Natural killer cell (primary cell): ENCODE measurements around the gene BCL3. TPM values are rescaled to one million over a fixed set of nuclear protein-coding genes. Genes with fewer than 3 reads are reported as not detected.

ENCODE experiments used
- ATAC-seq, 3 donors: fragments of 150-1000 bp in 2 of 3; fragments of 200-7000 bp in 1 of 3; cut with Tn5 transposase; 1 replicate in 1 of 3; 2 replicates in 2 of 3; pipeline ENCODE4 v1.10.0; 2021; ENCODE audit warnings: mild to moderate bottlenecking in 2 of 3, moderate library complexity in 2 of 3
- DNase-seq, 2 donors: peaks; one replicate each; pipeline versions ENCODE4 v3.0.0 to v3.0.0-alpha.2; 2013 to 2021; ENCODE audit warnings: mixed read lengths in 1 of 2
- H3K27ac ChIP-seq: one replicate; pipeline ENCODE4 v1.5.1; 2013; ENCODE audit warnings: mild to moderate bottlenecking, low read length
- H3K27me3 ChIP-seq: one replicate; pipeline ENCODE4 v1.6.1; 2013; ENCODE audit warnings: low read length; ENCODE audit not compliant: control insufficient read depth, insufficient read depth
- H3K36me3 ChIP-seq: one replicate; pipeline ENCODE4 v1.6.1; 2013; ENCODE audit warnings: low read length; ENCODE audit not compliant: control insufficient read depth, insufficient read depth
- H3K4me1 ChIP-seq: one replicate; pipeline ENCODE4 v1.6.1; 2013; ENCODE audit warnings: low read length; ENCODE audit not compliant: control insufficient read depth, insufficient read depth
- H3K4me3 ChIP-seq: one replicate; pipeline ENCODE4 v1.5.1; 2013; ENCODE audit warnings: low read length
- H3K9me3 ChIP-seq: one replicate; pipeline ENCODE4 v1.6.1; 2013; ENCODE audit warnings: low read length; ENCODE audit not compliant: control insufficient read depth, insufficient read depth
- H3K27ac Mint-ChIP-seq, 2 donors: one replicate each; pipeline ENCODE4 v1.8.0; 2022; ENCODE audit warnings: mild to moderate bottlenecking in 2 of 2, mixed read lengths in 2 of 2, moderate library complexity in 1 of 2
- H3K27me3 Mint-ChIP-seq, 2 donors: one replicate each; pipeline ENCODE4 v1.8.0; 2022; ENCODE audit warnings: low read depth in 2 of 2, mixed read lengths in 2 of 2
- H3K36me3 Mint-ChIP-seq: one replicate; pipeline ENCODE4 v1.8.0; 2022; ENCODE audit warnings: mixed read lengths
- H3K4me1 Mint-ChIP-seq, 2 donors: one replicate each; pipeline ENCODE4 v1.8.0; 2022; ENCODE audit warnings: mixed read lengths in 2 of 2
- H3K4me3 Mint-ChIP-seq: one replicate; pipeline ENCODE4 v1.8.0; 2022; ENCODE audit warnings: mild to moderate bottlenecking, moderate library complexity, mixed read lengths
- H3K9me3 Mint-ChIP-seq, 2 donors: one replicate each; pipeline ENCODE4 v1.8.0; 2022; ENCODE audit warnings: mixed read lengths in 2 of 2
- CTCF ChIP-seq: fragments of 200-600 bp; IDR thresholded peaks from one replicate; pipeline ENCODE4 v1.8.0; 2022; ENCODE audit warnings: antibody characterized with exemption
- WGBS: methylation state at CpG from one replicate; pipeline ENCODE4 v1.1.7; 2013; ENCODE audit warnings: missing lambda C conversion rate; ENCODE audit not compliant: insufficient coverage; 5-methylcytosine and 5-hydroxymethylcytosine counted together
- intact Hi-C: fragments of 100-400 bp; cut with micrococcal nuclease; formaldehyde crosslinking; loops from one replicate; pipeline ENCODE4 v1.14.2; 2022
- total RNA-seq, 4 donors: library from RNA; stranded (reverse); fragments of 120-200 nt in 1 of 4; gene quantifications; one replicate each; pipeline versions ENCODE4 v1.2.3 to v1.2.4, GENCODE V29; 2013 to 2022

Gene BCL3
- total RNA-seq, 3 donors from 2014 or later (not counting 1 experiment from before 2014, with no cell fraction given), result 152 to 199 (median 164) TPM

GRCh38 chr19:44752123-44752815 lies 3.8 kb downstream of the BCL3 start:
- H3K4me3 ChIP-seq, result no peak overlapping the region
- H3K27me3 Mint-ChIP-seq, result no peaks in the 10 kb centered on the region

DNA sequence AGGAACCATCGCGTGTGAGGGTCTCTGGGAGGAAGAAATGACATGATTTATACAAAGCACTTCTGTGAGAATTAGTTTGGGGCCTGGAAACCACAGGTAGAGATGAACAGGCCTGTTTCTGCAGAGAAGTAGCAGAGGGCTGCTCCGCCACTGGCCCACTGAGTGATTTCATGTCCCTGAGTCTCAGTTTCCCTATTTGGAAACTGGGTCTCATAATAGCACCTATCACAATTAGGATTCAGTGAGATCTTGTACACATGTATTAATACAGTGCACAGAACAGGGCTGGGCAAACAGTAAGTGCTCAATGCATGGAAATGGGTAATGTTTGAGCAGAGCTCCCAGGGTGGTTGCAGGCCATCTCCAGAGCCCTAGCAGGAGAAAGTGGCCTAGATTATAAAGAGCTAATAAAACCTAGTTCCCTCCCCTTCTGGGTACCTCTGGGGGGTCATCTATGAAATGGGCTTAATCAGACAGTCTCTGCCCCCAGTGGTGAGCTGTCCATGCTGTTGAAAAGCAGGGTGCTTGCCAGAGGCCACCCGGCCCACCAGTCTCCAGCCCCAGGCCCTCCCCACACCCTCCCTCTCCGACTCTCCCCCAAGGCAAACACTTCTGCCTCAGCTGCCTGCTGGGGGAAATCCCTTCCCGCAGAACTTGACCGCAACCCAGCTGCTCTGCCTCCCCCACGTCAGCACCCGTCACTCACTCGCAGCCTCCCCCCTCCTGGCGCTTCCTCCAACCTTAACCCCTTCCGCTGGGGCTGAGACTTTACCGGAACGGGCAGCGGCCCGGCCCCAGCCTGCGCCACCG lies 4.5 kb downstream of the BCL3 start:
- TF ChIP-seq CTCF, result no peak
- peaks cover 43 to 62% of the 10 kb centered on the region in 2 donors for H3K4me1 Mint-ChIP-seq
- 3% methylated on average over 16 of the region's 18 CpGs for WGBS

More at GRCh38 chr19:44752123-44752815, 3.8 kb downstream of the BCL3 start:
- H3K36me3 Mint-ChIP-seq, result no peaks in the 10 kb centered on the region
- Histone ChIP-seq H3K36me3 (peaks cover 18% of the 10 kb centered on the region), H3K4me1 (peaks cover 83% of the 10 kb centered on the region), H3K27ac (peak overlapping the region; percentile 99), H3K27me3 (no peaks in the 10 kb centered on the region), H3K9me3 (no peaks in the 10 kb centered on the region)
- ATAC-seq (no peak), DNase-seq (peak in 1 of 2 donors; percentile 45)
- TF ChIP-seq CTCF, result no peak
- no peaks in the 10 kb centered on the region for H3K9me3 Mint-ChIP-seq
- peak overlapping the region; percentile 89 for H3K4me3 Mint-ChIP-seq
- 40% methylated on average over 7 of the region's 8 CpGs for WGBS
- peaks cover 49 to 69% of the 10 kb centered on the region in 2 donors for H3K4me1 Mint-ChIP-seq
- peak overlapping the region; percentile 91 to 93 for H3K27ac Mint-ChIP-seq
- intact Hi-C loops, result loop anchor here (2.0 kb wide), 1 partner anchor 15 kb away; no protein-coding TSS in a partner anchor

GRCh38 chr19:44753626-44753931 lies 5.1 kb downstream of the BCL3 start:
- Histone ChIP-seq H3K36me3 (peaks cover 29% of the 10 kb centered on the region), H3K27me3 (no peaks in the 10 kb centered on the region), H3K27ac (peak overlapping the region; percentile 99), H3K9me3 (no peaks in the 10 kb centered on the region), H3K4me3 (peak overlapping the region; percentile 75), H3K4me1 (peaks cover 73% of the 10 kb centered on the region)
- H3K27ac Mint-ChIP-seq, result peak overlapping the region; percentile 91 to 93
- no peak for TF ChIP-seq CTCF
- H3K9me3 Mint-ChIP-seq, result no peaks in the 10 kb centered on the region
- intact Hi-C loops, result loop anchor here (1.0 to 2.0 kb wide), 2 partner anchors 8 to 17 kb away; no protein-coding TSS in a partner anchor
- ATAC-seq (no peak), DNase-seq (no peak)
- H3K27me3 Mint-ChIP-seq, result no peaks in the 10 kb centered on the region
- peak overlapping the region; percentile 89 for H3K4me3 Mint-ChIP-seq
- 0% methylated on average over 7 of the region's 11 CpGs for WGBS
- no peaks in the 10 kb centered on the region for H3K36me3 Mint-ChIP-seq
- H3K4me1 Mint-ChIP-seq, result peaks cover 39 to 58% of the 10 kb centered on the region in 2 donors

More for the DNA sequence above, 4.5 kb downstream of the BCL3 start:
- DNase-seq (peak; percentile 96 to 99), ATAC-seq (peak; percentile 74 to 90 (median 76))
- intact Hi-C loops, result loop anchor here (1.0 to 2.0 kb wide), 2 partner anchors 8 to 16 kb away; no protein-coding TSS in a partner anchor
- Mint-ChIP-seq H3K27me3 (no peaks in the 10 kb centered on the region), H3K9me3 (no peaks in the 10 kb centered on the region), H3K27ac (peak overlapping the region; percentile 91 to 93), H3K36me3 (no peaks in the 10 kb centered on the region), H3K4me3 (peak overlapping the region; percentile 89)
- H3K27ac ChIP-seq, result peak overlapping the region; percentile 99
- peaks cover 25% of the 10 kb centered on the region for H3K36me3 ChIP-seq
- no peaks in the 10 kb centered on the region for H3K9me3 ChIP-seq
- H3K27me3 ChIP-seq, result no peaks in the 10 kb centered on the region
- peak overlapping the region; percentile 75 for H3K4me3 ChIP-seq
- peaks cover 75% of the 10 kb centered on the region for H3K4me1 ChIP-seq
